Measurements from ENCODE around the gene SUMO1. TPM values are rescaled to one million over a fixed set of nuclear protein-coding genes. Genes with fewer than 3 reads are reported as not detected.

The SUMO1 gene
- total RNA-seq, 4 donors from 2014 or later, result 44.0 to 62.4 (median 52.7) TPM

- peaks cover 10% of the 10 kb centered on the region in 2 donors for H3K4me1 ChIP-seq
- in situ Hi-C loops (cut with MboI; ENCODE audit: low sequenced_read_pairs in 4 of 4), result loop anchor here in 1 of 4 donors (5.0 kb wide), 1 partner anchor 322 kb away; no protein-coding TSS in a partner anchor
- no peak overlapping the region for H3K4me3 ChIP-seq
- no peaks in the 10 kb centered on the region for H3K27me3 ChIP-seq
- no peaks in the 10 kb centered on the region for H3K9me3 ChIP-seq
- DNase-seq (no peak), ATAC-seq (no peak)
- intact Hi-C loops (cut with DNase I; ENCODE audit: low total_unique reads), result no loop called here
- H3K27ac ChIP-seq, result no peak overlapping the region
- no peaks in the 10 kb centered on the region for H3K36me3 ChIP-seq
- TF ChIP-seq, protein P1, sequence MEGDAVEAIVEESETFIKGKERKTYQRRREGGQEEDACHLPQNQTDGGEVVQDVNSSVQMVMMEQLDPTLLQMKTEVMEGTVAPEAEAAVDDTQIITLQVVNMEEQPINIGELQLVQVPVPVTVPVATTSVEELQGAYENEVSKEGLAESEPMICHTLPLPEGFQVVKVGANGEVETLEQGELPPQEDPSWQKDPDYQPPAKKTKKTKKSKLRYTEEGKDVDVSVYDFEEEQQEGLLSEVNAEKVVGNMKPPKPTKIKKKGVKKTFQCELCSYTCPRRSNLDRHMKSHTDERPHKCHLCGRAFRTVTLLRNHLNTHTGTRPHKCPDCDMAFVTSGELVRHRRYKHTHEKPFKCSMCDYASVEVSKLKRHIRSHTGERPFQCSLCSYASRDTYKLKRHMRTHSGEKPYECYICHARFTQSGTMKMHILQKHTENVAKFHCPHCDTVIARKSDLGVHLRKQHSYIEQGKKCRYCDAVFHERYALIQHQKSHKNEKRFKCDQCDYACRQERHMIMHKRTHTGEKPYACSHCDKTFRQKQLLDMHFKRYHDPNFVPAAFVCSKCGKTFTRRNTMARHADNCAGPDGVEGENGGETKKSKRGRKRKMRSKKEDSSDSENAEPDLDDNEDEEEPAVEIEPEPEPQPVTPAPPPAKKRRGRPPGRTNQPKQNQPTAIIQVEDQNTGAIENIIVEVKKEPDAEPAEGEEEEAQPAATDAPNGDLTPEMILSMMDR (IDR thresholded peaks at IDR 0.05 in 4 of 5, conservative IDR thresholded peaks at IDR 0.05 in 1 of 5), result no peak
- no peak for TF ChIP-seq POLR2A (IDR thresholded peaks at IDR 0.05)
Measured at GRCh38 chr2:202184557-202184956, 53.8 kb downstream of the SUMO1 start.

DNA sequence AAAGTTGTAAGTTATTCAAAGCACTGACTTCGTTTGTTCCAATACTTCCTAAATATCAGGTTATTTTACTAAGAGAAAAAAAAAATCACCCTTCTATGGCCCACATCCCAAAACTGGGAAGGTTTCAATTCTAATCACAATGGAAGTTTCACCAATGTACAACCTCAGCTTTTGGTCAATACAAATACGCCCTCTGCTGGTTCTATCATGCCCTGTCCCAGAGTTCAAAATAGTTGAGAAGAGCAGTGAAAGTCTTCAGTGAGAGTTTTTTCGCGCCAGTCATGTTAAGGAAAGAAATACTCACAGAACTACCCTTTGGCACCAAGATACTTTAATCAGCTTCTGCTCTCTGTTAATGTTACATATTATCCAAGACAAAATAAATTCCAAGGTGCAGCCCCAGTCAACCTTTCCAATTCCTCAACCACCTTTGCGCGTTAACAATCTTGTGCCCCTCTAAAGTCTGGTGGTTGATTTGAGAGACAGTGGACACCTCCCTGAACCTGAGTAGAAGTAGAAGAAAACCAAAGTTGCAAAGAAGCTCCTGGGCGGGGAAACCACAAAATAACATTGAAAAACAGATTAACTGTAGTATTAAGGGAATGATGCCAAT is 59.9 kb downstream of the SUMO1 start:
- DNase-seq, result peak; percentile 22 to 38
- in situ Hi-C loops (cut with MboI; ENCODE audit: low sequenced_read_pairs in 4 of 4), result loop anchor here in 2 of 4 donors (5.0 kb wide), 3 partner anchors 141 to 381 kb away; no protein-coding TSS in a partner anchor
- H3K36me3 ChIP-seq, result no peaks in the 10 kb centered on the region
- peak; percentile 90 to 96 for ATAC-seq
- no peak overlapping the region for H3K27ac ChIP-seq
- H3K4me3 ChIP-seq, result no peak overlapping the region
- no peak for TF ChIP-seq POLR2A (IDR thresholded peaks at IDR 0.05)
- TF ChIP-seq, protein P1 (IDR thresholded peaks at IDR 0.05 in 4 of 5, conservative IDR thresholded peaks at IDR 0.05 in 1 of 5), result peak; percentile 75 to 88 (median 79)
- intact Hi-C loops (cut with DNase I; ENCODE audit: low total_unique reads), result loop anchor here (1.0 to 5.0 kb wide), 3 partner anchors 143 to 381 kb away; no protein-coding TSS in a partner anchor
- no peaks in the 10 kb centered on the region for H3K4me1 ChIP-seq
- H3K27me3 ChIP-seq, result no peaks in the 10 kb centered on the region
- no peaks in the 10 kb centered on the region for H3K9me3 ChIP-seq

- in situ Hi-C loops (cut with MboI; ENCODE audit: low sequenced_read_pairs in 4 of 4), result no loop called here
- DNase-seq, result no peak
- H3K36me3 ChIP-seq, result no peaks in the 10 kb centered on the region
- TF ChIP-seq, protein P1 (IDR thresholded peaks at IDR 0.05 in 4 of 5, conservative IDR thresholded peaks at IDR 0.05 in 1 of 5), result no peak
- ATAC-seq, result no peak
- no peaks in the 10 kb centered on the region for H3K4me1 ChIP-seq
- H3K4me3 ChIP-seq, result no peak overlapping the region
- H3K27ac ChIP-seq, result no peak overlapping the region
- no peaks in the 10 kb centered on the region for H3K9me3 ChIP-seq
- intact Hi-C loops (cut with DNase I; ENCODE audit: low total_unique reads), result no loop called here
- H3K27me3 ChIP-seq, result no peaks in the 10 kb centered on the region
Measured at GRCh38 chr2:202172439-202173211, 65.8 kb downstream of the SUMO1 start.

GRCh38 chr2:202171241-202171825 is 67.1 kb downstream of the SUMO1 start:
- no peak for ATAC-seq
- H3K4me1 ChIP-seq, result no peaks in the 10 kb centered on the region
- TF ChIP-seq POLR2A (IDR thresholded peaks at IDR 0.05), result no peak
- TF ChIP-seq, protein P1 (IDR thresholded peaks at IDR 0.05 in 4 of 5, conservative IDR thresholded peaks at IDR 0.05 in 1 of 5), result no peak
- in situ Hi-C loops (cut with MboI; ENCODE audit: low sequenced_read_pairs in 4 of 4), result no loop called here
- no peaks in the 10 kb centered on the region for H3K9me3 ChIP-seq
- intact Hi-C loops (cut with DNase I; ENCODE audit: low total_unique reads), result no loop called here
- no peak for DNase-seq
- peak overlapping the region in 1 of 4 donors; percentile 26 for H3K4me3 ChIP-seq
- no peaks in the 10 kb centered on the region for H3K27me3 ChIP-seq
- no peaks in the 10 kb centered on the region for H3K36me3 ChIP-seq
- no peak overlapping the region for H3K27ac ChIP-seq

Data from gastrocnemius medialis (tissue), 4 donors.